Right forelimb (tissue), 1 donor: ENCODE data around the gene SMPD2.

Experiments
- DNase-seq: peaks from one replicate; pipeline ENCODE4 v3.0.0-alpha.2; 2018

SMPD2 gene

DNA sequence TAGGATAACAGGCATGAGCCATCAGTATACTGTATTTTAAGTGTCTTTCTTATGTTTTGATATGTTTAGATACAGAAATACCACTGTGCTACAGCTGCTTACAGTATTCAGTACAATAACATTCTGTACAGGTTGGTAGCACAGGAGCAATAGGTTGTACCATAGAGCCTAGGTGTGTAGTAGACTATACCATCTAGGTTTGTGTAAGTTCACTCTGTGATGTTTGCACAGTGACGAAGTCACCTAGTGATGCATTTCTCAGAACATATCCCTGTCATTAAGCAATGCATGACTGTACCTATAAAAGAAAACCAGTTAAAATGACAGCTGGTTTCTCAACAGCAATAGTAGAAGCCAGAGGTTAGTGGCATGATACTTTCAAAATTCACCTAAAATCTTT, 45.5 kb downstream of the SMPD2 start:
- DNase-seq = no peak

DNA sequence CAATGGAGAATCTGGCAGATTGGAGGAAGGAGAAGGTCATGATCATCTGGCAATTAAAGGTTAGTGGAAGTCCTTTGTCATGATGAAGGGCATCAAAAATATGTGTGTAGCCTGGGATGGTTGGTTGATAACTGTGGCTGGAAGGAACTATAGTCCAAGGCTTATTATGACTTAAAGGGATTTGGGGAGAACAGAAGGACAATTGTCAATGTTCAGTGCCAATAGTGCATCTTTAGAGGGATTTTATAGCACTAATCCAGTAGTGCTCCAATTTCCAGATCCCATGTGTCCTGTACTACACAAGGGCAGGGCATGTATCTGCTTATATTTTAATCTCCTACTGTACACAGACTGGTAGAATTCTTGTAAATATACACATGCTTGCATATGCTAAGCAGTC, 47.5 kb downstream of the SMPD2 start:
- no peak for DNase-seq

GRCh38 chr6:109490713-109491112, 50.2 kb downstream of the SMPD2 start:
- DNase-seq = no peak

DNA sequence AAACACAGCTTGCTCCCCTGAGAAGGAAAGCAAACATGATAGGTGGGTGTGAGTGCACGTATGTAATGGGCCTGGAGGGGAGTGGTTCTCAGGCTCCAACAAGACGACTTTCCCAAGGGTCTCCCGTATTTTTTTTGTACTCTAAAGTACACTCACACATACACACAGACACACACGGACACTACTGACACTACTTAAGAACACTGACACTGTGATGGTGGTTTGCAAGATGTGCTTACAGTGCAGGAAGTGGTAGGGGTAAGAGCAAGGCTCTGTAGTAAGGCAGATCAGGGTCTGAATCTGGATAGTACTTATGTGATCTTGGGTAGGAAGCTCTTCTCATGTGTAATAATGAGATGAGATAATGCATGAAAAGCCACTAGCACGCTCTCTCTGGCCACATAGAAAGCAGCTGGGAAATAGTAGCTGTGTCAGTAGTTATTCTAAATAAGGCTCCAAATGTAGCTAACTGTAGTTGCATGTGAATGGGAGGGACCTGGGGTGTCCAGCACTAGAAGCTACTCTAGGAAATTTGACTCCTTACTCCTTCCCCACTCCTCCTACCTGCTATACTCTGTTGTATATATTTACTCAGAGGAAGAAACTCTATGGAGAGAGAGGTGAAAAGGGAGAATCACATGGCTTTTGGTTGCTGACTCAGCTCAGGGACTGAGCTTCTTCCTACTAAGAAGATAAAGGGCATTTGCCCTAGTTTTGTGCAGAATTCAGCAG, 50.8 kb downstream of the SMPD2 start:
- DNase-seq = no peak
